Central memory CD8-positive, alpha-beta T cell (primary cell): ENCODE results near the gene FEN1.

Experiments used
- ATAC-seq: fragments of 150-1000 bp; cut with Tn5 transposase; replicated peaks from 2 replicates; pipeline ENCODE4 v1.10.0; 2022; ENCODE audit warnings: mild to moderate bottlenecking, moderate FRiP score, moderate number of reproducible peaks; ENCODE audit not compliant: poor library complexity, severe bottlenecking; ENCODE audit errors: extremely low read depth
- DNase-seq, 2 donors: peaks; one replicate each; pipeline ENCODE4 v3.0.0; 2021; ENCODE audit warnings: low spot score in 2 of 2
- H3K27ac Mint-ChIP-seq: one replicate; pipeline ENCODE4 v1.8.0; 2022; ENCODE audit warnings: low read depth, mild to moderate bottlenecking, moderate library complexity, mixed read lengths
- H3K27me3 Mint-ChIP-seq: one replicate; pipeline ENCODE4 v1.8.0; 2022; ENCODE audit warnings: mixed read lengths
- H3K36me3 Mint-ChIP-seq: one replicate; pipeline ENCODE4 v1.8.0; 2022; ENCODE audit warnings: mild to moderate bottlenecking, moderate library complexity, mixed read lengths; ENCODE audit not compliant: insufficient read depth
- H3K4me1 Mint-ChIP-seq: one replicate; pipeline ENCODE4 v1.8.0; 2022; ENCODE audit warnings: mixed read lengths
- H3K4me3 Mint-ChIP-seq: one replicate; pipeline ENCODE4 v1.8.0; 2022; ENCODE audit warnings: mild to moderate bottlenecking, moderate library complexity, mixed read lengths
- H3K9me3 Mint-ChIP-seq: one replicate; pipeline ENCODE4 v1.8.0; 2022; ENCODE audit warnings: mixed read lengths

FEN1 gene

DNA sequence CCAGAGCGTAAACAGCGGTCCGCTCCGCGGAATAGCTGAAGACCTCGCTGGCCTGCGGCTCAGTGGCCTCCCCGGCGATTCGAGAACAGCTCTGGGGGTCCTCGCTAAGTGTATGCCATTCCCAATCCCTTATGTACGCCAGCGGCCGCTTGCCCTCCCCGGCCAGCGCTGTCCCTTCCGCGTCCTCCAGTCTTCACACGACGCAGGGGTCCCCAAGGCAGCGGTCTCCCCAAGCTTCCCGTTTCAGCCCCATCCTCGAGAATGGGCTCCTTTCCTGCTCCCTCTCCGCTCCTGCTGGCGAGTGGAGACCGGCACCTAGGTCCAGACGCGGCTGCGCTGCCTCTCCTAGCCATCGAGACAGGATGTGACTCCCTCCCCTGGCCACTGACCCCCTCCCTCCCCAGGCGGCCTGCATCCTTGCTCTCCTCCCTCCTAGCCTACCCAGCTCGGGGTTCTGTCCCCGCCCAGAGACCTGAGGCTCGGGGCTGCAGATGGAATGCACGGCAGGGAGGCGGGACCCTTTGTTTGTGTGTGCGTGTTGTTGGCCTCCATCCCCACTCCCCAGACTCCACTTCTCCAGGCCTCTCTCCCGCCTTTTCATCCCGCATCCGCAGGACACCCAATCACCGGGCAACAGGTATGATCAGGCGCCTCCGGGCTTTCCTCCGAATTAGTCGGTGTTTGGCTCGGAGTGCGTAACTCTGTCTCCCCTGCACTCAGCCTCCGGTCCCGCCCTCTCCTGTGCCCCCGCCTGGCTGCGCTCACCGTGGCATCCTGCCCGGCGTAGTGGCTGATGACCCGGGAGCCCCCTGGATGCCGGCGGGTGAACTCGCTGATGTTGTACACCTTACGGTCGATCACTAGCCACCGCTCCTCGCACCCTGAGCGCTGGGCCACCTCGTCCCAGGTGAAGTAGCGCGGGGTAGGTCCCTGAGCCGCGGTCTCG is 23.4 kb downstream of the FEN1 start:
- DNase-seq = peak; percentile 52 to 57
- no peaks in the 10 kb centered on the region for H3K9me3 Mint-ChIP-seq

DNA sequence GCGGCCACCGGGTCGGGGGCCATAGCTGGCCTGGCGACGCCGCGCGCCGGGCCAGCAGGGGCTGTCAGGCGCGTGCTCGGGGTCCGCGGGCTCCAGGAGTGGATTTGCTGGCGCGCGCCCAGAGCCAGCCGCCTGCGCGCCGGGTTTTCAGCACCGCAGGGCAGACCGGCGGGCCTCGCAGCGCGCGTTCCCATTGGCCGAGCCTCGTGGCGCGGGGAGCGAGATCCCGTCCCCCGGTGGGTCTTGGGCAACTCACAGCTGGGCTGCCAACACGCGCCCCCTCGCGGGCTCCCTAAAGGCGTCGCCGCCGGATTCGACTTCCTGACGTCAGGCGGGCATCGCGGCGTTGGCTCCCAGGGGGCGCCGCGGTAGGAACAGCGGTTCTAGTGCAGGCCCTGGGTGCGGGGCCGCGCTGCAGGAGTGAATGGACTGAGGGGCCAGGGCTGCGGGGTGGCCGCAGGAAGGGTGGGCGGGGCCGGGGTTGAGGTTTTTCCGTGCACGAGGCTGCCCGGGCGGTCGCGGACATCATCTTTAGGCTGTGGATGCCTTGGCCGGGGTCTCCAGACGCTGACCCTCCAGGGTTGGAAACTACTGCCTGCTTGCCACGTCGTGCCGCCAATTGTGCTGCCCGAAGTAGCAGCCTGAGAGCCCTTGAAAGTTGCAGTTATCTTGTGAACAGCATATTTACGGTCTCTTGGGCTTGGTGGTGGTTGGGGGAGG is 24.2 kb downstream of the FEN1 start, which contains the start of gene FADS1:
TSS of gene FADS1 (minus strand) at position 268 of the 720 bp plus-strand sequence. CDS start at position 194, 74 bp downstream.
- Mint-ChIP-seq H3K4me1 (peaks cover 23% of the 10 kb centered on the region), H3K27me3 (peaks cover 10% of the 10 kb centered on the region), H3K36me3 (peaks cover 12% of the 10 kb centered on the region), H3K27ac (peak within 1 kb of the TSS; percentile 92), H3K4me3 (peak within 1 kb of the TSS; percentile 94), H3K9me3 (no peaks in the 10 kb centered on the region)
- ATAC-seq (peak; percentile 64), DNase-seq (peak; percentile 43 to 52)

More for the DNA sequence above, 23.4 kb downstream of the FEN1 start:
- peaks cover 23% of the 10 kb centered on the region for H3K4me1 Mint-ChIP-seq
- H3K36me3 Mint-ChIP-seq = peaks cover 15% of the 10 kb centered on the region
- ATAC-seq = peak; percentile 71
- peak overlapping the region; percentile 92 for H3K27ac Mint-ChIP-seq
- H3K4me3 Mint-ChIP-seq = peak overlapping the region; percentile 94
- peaks cover 10% of the 10 kb centered on the region for H3K27me3 Mint-ChIP-seq

DNA sequence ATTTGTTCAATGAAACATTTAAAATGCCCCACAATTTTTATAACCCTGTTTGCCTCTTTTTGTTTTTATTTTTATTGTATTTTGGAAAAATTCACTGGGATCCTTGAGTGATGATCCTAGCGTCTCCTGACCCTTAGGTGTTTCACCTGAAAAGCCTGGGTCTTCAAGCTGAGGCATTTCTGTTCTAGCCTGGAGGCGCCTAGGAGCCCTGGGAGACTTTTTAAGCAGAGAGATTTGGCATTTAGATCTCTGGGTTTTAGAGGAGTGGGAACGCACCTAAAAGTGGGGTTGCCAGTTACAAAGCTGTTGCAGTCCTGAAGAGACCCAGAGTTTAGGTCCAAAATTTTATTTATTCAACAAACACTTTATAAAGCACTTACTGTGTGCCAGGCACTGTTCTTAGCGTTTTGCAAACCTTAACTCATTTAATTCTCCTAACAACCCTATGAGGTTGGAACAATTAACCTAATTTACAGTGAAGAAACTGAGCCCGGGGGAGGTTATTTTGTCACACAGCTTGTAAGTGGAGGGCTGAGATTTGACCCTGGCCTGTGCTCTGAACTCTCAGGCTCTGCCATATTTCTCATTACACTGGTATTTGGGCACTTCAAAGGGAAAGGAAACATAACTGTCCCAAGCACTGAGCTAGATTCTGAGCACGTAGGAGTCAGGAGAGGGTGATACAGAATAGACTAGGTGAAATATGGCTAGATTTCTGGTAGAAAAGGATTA is 24.9 kb downstream of the FEN1 start:
- no peak for DNase-seq
- peaks cover 10% of the 10 kb centered on the region for H3K27me3 Mint-ChIP-seq
- peak overlapping the region; percentile 94 for H3K4me3 Mint-ChIP-seq
- H3K9me3 Mint-ChIP-seq = no peaks in the 10 kb centered on the region
- no peak for ATAC-seq
- H3K27ac Mint-ChIP-seq = no peak overlapping the region
- H3K4me1 Mint-ChIP-seq = peaks cover 23% of the 10 kb centered on the region
- H3K36me3 Mint-ChIP-seq = peaks cover 12% of the 10 kb centered on the region

DNA sequence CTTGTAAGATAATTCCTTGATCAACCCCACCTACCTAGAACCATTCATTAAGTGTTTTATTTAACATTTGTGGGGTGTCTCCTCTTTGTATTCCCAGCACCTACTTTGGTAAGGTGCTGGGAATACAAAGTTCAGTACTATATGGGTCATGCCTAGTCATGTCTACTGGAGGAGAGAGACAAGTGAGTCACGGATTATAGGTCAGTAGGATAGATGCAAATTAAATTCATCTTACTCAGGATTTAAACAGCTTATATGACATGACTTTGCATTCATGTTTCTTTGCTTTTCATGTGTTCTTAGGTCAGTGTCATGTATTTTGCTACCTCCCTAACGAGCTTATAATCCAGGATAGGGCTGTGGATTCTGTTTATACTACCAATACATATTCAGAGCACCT is 27.5 kb downstream of the FEN1 start:
- H3K36me3 Mint-ChIP-seq = peaks cover 12% of the 10 kb centered on the region
- peaks cover 10% of the 10 kb centered on the region for H3K27me3 Mint-ChIP-seq
- no peak for DNase-seq
- ATAC-seq = no peak
- H3K4me3 Mint-ChIP-seq = no peak overlapping the region
- no peaks in the 10 kb centered on the region for H3K9me3 Mint-ChIP-seq
- H3K27ac Mint-ChIP-seq = no peak overlapping the region
- H3K4me1 Mint-ChIP-seq = peaks cover 13% of the 10 kb centered on the region

DNA sequence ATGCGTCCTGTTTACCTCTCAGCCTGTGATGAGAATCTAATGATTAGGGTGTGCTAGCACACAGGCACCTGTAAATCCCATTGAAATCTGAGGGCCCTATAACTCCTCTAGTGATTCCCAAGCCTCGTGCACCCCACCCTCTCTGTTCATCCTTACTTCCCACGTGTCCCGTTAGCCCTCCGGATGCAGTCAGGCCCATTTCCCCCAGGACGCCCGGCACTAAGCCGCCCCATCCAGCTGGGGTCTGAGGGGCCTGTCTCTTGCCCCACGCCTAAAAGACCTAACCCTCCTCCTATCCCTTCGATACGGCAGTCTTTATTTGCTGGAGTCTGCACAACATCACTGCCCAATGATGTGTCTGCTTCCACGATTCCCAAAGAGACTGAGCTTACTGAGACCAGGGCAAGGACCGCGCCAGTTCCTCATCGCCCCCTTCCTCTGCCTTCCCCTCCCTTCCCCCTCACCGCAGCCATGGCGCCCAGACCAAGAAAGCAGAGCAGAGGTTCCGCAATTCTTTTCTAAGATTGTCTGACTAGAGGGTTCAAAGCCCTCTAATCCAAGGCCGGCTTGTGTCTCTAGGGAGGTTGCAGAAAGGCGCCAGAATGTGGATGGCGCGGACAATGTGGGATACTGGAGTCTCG is 34.3 kb downstream of the FEN1 start:
- Mint-ChIP-seq H3K4me1 (peaks cover 21% of the 10 kb centered on the region), H3K9me3 (no peaks in the 10 kb centered on the region), H3K36me3 (peaks cover 4% of the 10 kb centered on the region), H3K27ac (no peak overlapping the region), H3K27me3 (peaks cover 36% of the 10 kb centered on the region), H3K4me3 (peak overlapping the region; percentile 82)
- ATAC-seq (no peak), DNase-seq (no peak)

DNA sequence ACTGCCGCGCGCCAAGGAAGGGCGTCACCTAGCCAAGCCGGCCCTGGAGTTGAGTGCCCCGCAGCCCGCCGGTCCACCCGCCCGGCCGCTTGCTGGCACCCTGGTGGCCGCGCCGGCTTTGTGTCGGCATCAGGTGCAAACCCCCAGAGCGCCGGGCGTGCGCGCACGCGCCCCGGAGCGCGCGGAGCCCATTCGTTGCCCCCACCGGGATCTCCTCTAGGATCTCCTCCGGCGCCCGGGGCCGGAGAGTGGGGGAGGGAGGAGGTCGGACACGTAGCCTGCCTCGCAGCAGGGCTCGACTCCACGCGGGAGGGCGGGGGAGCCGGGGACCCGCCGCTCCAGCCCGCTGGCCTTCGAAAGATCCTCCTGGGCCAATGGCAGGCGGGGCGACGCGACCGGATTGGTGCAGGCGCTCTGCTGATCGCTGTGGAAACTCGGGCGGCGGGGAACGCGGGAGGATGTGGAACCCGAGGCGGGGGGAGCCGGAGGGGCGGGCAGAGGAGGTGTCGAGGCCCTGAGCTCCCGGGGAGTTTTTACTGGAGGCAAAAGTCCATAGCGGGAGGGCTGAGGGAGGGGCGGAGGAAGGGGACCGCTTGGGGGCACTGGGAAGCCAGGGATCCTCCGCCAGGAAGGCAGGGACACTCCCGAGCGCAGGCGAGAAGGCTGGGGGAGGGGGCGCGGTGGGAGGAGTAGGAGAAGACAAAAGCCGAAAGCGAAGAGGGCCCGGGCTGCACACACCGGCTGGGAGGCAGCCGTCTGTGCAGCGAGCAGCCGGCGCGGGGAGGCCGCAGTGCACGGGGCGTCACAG is 35.1 kb downstream of the FEN1 start, which contains the start of gene FADS2:
TSS of gene FADS2 (plus strand) at position 730 of the 808 bp plus-strand sequence. CDS start 91 bp downstream, outside the sequence.
- H3K4me1 Mint-ChIP-seq = peaks cover 25% of the 10 kb centered on the region
- peak; percentile 81 for ATAC-seq
- H3K4me3 Mint-ChIP-seq = peak within 1 kb of the TSS; percentile 82
- H3K9me3 Mint-ChIP-seq = no peaks in the 10 kb centered on the region
- peaks cover 4% of the 10 kb centered on the region for H3K36me3 Mint-ChIP-seq
- H3K27me3 Mint-ChIP-seq = peaks cover 36% of the 10 kb centered on the region
- H3K27ac Mint-ChIP-seq = peak within 1 kb of the TSS; percentile 46
- DNase-seq = peak; percentile 38 to 66

DNA sequence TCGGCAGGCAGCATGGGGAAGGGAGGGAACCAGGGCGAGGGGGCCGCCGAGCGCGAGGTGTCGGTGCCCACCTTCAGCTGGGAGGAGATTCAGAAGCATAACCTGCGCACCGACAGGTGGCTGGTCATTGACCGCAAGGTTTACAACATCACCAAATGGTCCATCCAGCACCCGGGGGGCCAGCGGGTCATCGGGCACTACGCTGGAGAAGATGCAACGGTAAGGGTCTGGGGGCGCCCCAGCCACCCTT is 35.6 kb downstream of the FEN1 start:
- DNase-seq (no peak), ATAC-seq (no peak)
- H3K27ac Mint-ChIP-seq = peak overlapping the region; percentile 46

DNA sequence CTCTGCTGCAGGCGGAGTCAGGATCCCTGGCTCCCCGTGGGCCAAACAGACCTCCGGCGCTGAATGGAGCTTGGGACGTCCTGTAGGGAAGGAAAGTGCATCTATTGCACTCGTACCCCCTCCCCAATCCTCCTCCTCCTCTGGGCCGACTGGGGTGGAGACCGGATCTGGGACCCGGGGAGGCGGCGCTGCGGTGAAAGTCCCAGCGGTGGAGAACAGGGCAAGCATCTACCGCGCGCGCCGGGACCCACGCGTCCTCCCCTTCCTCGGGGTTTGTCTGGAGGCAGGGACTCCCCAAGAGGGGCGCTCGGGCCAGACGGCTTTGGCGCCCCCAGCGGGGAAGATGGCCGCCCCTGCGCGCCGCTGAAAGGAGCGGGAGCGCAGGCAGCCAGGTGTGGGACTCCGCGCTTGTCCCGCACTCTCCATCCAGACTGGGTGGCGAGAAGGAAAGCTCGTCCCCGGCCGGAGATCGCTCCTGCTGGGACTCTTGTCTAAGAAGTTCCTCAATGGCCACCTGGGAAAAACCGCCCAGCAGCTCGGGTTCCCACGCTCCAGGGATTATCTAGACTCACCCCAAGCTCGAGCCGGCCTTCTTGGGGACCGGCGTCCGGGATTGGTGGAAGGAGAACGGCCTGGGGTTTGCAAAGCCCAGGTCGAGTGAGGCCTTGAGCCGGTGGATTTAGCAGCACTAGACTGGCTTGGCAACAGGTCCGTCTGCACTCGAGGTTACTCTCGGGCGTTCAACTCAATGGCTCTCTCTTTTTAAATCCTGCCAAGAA is 36.1 kb downstream of the FEN1 start:
- H3K9me3 Mint-ChIP-seq = no peaks in the 10 kb centered on the region
- H3K4me1 Mint-ChIP-seq = peaks cover 33% of the 10 kb centered on the region
- peaks cover 4% of the 10 kb centered on the region for H3K36me3 Mint-ChIP-seq
- H3K27me3 Mint-ChIP-seq = peaks cover 36% of the 10 kb centered on the region
- no peak overlapping the region for H3K27ac Mint-ChIP-seq
- DNase-seq = no peak
- H3K4me3 Mint-ChIP-seq = peak overlapping the region; percentile 82
- ATAC-seq = peak; percentile 41

More for the DNA sequence above, 35.6 kb downstream of the FEN1 start:
- Mint-ChIP-seq H3K27me3 (peaks cover 36% of the 10 kb centered on the region), H3K9me3 (no peaks in the 10 kb centered on the region), H3K4me1 (peaks cover 28% of the 10 kb centered on the region), H3K4me3 (peak overlapping the region; percentile 82), H3K36me3 (peaks cover 4% of the 10 kb centered on the region)

DNA sequence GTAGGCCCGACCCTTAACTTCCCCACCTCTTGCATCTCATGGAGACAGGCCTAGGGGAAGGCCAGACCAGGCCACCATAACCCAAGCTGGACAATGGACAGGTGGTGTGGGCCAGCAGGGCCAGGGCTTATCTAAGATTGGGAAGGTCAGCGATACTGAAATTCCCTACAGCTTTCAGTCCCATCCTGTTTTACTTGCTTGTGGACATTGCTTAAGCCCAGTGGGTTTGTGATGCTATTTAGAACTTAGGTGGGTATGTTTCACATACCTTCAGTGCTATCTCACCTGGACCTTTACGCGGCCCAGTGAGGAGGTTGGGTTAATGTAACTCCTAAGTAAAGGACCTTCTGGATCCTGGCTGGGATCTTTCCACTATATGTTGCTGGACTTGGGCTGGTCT is 37.1 kb downstream of the FEN1 start:
- Mint-ChIP-seq H3K27me3 (peaks cover 36% of the 10 kb centered on the region), H3K4me3 (peak overlapping the region; percentile 82), H3K4me1 (peaks cover 43% of the 10 kb centered on the region), H3K36me3 (peaks cover 3% of the 10 kb centered on the region), H3K27ac (no peak overlapping the region), H3K9me3 (no peaks in the 10 kb centered on the region)
- DNase-seq (no peak), ATAC-seq (no peak)

DNA sequence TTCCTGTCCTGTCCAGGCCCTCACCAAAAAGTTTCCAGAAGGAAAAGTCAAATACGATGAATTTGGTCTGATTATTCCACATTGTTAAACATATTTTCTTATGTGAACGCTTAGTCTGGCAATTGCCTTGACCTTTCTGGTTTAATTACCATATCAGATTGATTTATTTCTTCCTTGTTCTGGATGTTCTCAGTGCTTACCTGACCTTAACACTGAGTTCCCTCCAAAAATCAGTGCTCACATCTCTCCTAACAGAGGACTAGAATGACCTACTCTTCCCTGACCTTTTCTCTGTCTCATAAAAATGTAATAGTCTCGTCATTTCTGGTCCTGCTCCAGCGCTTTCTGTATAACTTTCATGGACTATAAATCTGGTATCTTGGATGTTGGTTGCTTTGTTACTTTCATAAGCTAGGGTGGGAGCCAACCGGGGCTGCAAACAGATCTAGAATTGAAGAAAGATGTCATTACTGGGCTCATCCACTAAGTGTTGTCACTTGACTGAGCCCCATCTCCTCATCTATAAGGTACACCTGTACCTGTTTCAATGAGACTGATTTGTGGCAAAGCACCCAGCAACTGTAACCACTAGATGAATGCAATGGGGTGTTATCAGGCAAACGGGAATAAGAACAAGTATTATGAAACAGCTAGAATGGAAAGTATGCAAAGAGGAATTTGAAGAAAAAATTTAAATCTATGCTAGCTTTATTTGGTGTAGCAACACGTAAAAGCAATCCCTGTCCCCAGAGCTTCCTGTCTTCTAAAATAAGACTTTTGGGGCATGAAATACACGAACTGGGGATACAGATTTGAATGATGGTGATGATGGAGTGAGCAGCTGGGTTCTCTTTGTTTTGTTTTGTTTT is 37.8 kb downstream of the FEN1 start:
- Mint-ChIP-seq H3K27ac (no peak overlapping the region), H3K27me3 (peaks cover 36% of the 10 kb centered on the region), H3K4me3 (no peak overlapping the region)

More for the DNA sequence above, 37.8 kb downstream of the FEN1 start:
- ATAC-seq (no peak), DNase-seq (no peak)
- H3K9me3 Mint-ChIP-seq = no peaks in the 10 kb centered on the region
- H3K36me3 Mint-ChIP-seq = peaks cover 3% of the 10 kb centered on the region
- H3K4me1 Mint-ChIP-seq = peaks cover 47% of the 10 kb centered on the region
